ENCODE results near the gene MAST3.
A peak's percentile ranks its signal among the peaks of the same experiment; 100 is the strongest.

MAST3 gene

GRCh38 chr19:18192673-18193387, 95.3 kb downstream of the MAST3 start, which contains the start of gene MPV17L2 (continued):
- TF ChIP-seq EGR2 (tag by site-specific recombination; IDR thresholded peaks at IDR 0.05; ENCODE audit: low read depth) (no peak), ZBTB11 (tag by site-specific recombination; conservative IDR thresholded peaks at IDR 0.05; ENCODE audit: low read depth) (no peak), ZNF558 (tag by site-specific recombination; IDR thresholded peaks at IDR 0.05) (no peak), ZSCAN30 (tag by site-specific recombination; IDR thresholded peaks at IDR 0.05) (0 out of 2 replicates have a peak, but pooled peaks have one; percentile 47), KLF17 (tag by site-specific recombination; IDR thresholded peaks at IDR 0.05) (0 out of 2 replicates have a peak, but pooled peaks have one; percentile 17), KLF1 (tag by site-specific recombination; IDR thresholded peaks at IDR 0.05) (peak; percentile 17; the same call in 1 of the 2 replicates), ZNF138 (tag by site-specific recombination; IDR thresholded peaks at IDR 0.05; ENCODE audit: borderline replicate concordance) (no peak), ZNF404 (tag by site-specific recombination; IDR thresholded peaks at IDR 0.05) (no peak), ZNF157 (tag by site-specific recombination; IDR thresholded peaks at IDR 0.05) (no peak), ZSCAN23 (tag by site-specific recombination; IDR thresholded peaks at IDR 0.05) (no peak), KLF8 (tag by site-specific recombination; IDR thresholded peaks at IDR 0.05) (peak; percentile 23), ZNF76 (tag by site-specific recombination; IDR thresholded peaks at IDR 0.05; ENCODE audit: borderline replicate concordance, low read depth) (no peak), HIC1 (tag by site-specific recombination; IDR thresholded peaks at IDR 0.05) (0 out of 2 replicates have a peak, but pooled peaks have one; percentile 29), PRDM4 (tag by site-specific recombination; IDR thresholded peaks at IDR 0.05) (no peak), ZNF394 (tag by site-specific recombination; IDR thresholded peaks at IDR 0.05; ENCODE audit: borderline replicate concordance) (no peak), ZNF350 (tag by site-specific recombination; IDR thresholded peaks at IDR 0.05) (no peak), ZNF548 (tag by site-specific recombination; IDR thresholded peaks at IDR 0.05) (no peak), ZIC2 (tag by site-specific recombination; IDR thresholded peaks at IDR 0.05) (0 out of 2 replicates have a peak, but pooled peaks have one; percentile 23), INSM2 (tag by site-specific recombination; IDR thresholded peaks at IDR 0.05) (0 out of 2 replicates have a peak, but pooled peaks have one; percentile 25), GLIS2 (tag by site-specific recombination; IDR thresholded peaks at IDR 0.05) (peak; percentile 43)

Measured in HEK293 (cell line).